Upper lobe of left lung (tissue), 6 donors: Measurements from ENCODE around the gene SEPTIN5. TPM values are rescaled to one million over a fixed set of nuclear protein-coding genes. Genes with fewer than 3 reads are reported as not detected.

Source experiments
- ATAC-seq, 2 donors: fragments of 200-7000 bp; cut with Tn5 transposase; one replicate each; pipeline ENCODE4 v1.9.1; 2022; ENCODE audit warnings: mild to moderate bottlenecking in 2 of 2, moderate library complexity in 2 of 2; ENCODE audit not compliant: low FRiP score in 2 of 2
- DNase-seq, 2 donors: peaks; one replicate each; pipeline ENCODE4 v3.0.0-alpha.2; 2019 to 2020
- H3K27ac ChIP-seq, 4 donors: fragments of 200-600 bp; sonication (generic); one replicate each; pipeline ENCODE4 v1.5.1; 2016 to 2019
- H3K27me3 ChIP-seq, 4 donors: fragments of 200-600 bp; sonication (generic); one replicate each; pipeline ENCODE4 v1.5.1; 2017 to 2019
- H3K36me3 ChIP-seq, 4 donors: fragments of 200-600 bp; sonication (generic); one replicate each; pipeline ENCODE4 v1.5.1; 2016 to 2019
- H3K4me1 ChIP-seq, 4 donors: fragments of 200-600 bp; sonication (generic); one replicate each; pipeline ENCODE4 v1.5.1; 2018 to 2019
- H3K4me3 ChIP-seq, 4 donors: fragments of 200-600 bp; sonication (generic); one replicate each; pipeline ENCODE4 v1.5.1; 2017 to 2019; ENCODE audit warnings: mild to moderate bottlenecking in 2 of 4, moderate library complexity in 1 of 4
- H3K9me3 ChIP-seq, 4 donors: fragments of 200-600 bp; sonication (generic); one replicate each; pipeline ENCODE4 v1.5.1; 2018 to 2019
- CTCF ChIP-seq, 6 experiments: fragments of 450-650 bp in 4 of 6; fragments of 200-600 bp in 2 of 6; sonication (generic) in 2 of 6; IDR thresholded peaks; one replicate each; pipeline ENCODE4 v1.5.1; 2016 to 2019; ENCODE audit warnings: antibody characterized with exemption in 6 of 6
- EP300 ChIP-seq, 4 donors: sonication (generic); formaldehyde crosslinking; IDR thresholded peaks; one replicate each; pipeline ENCODE4 v1.5.1; 2017; ENCODE audit warnings: antibody characterized with exemption in 4 of 4, control low read depth in 2 of 4
- POLR2A ChIP-seq, 4 donors: fragments of 450-650 bp; IDR thresholded peaks; one replicate each; pipeline ENCODE4 v1.5.1; 2016 to 2017; ENCODE audit warnings: antibody characterized with exemption in 4 of 4, mild to moderate bottlenecking in 2 of 4
- POLR2AphosphoS5 ChIP-seq, 2 donors: sonication (generic); formaldehyde crosslinking; IDR thresholded peaks; one replicate each; pipeline ENCODE4 v1.5.1; 2017; ENCODE audit warnings: antibody characterized with exemption in 2 of 2
- WGBS, 2 donors: methylation state at CpG; one replicate each; pipeline ENCODE4 v1.1.5; 2017 to 2018; 5-methylcytosine and 5-hydroxymethylcytosine counted together
- total RNA-seq, 6 donors: library from RNA; depleted of rRNA in 4 of 6; stranded (reverse); fragments of >200 nt in 4 of 6; gene quantifications; one replicate each; pipeline versions ENCODE4 v1.1.0 to v1.2.1, GENCODE V29; 2016 to 2021
- donor health status: DM: no; HTN: no; CAD: no; lungs with moderate emphysema.
- donor health status: DM: no; HTN: yes; CAD: no; lungs with severe emphysema.

SEPTIN5 gene
- total RNA-seq, 6 donors from 2014 or later, result 6.0 to 30.0 (median 17.1) TPM

GRCh38 chr22:19764636-19765476 lies 50.6 kb downstream of the SEPTIN5 start:
- Histone ChIP-seq H3K27ac (no peak overlapping the region), H3K4me3 (peak overlapping the region in 1 of 4 donors; percentile 44), H3K36me3 (no peaks in the 10 kb centered on the region), H3K27me3 (peaks cover 2 to 60% (median 34%) of the 10 kb centered on the region in 4 donors), H3K4me1 (peaks cover 30 to 51% (median 31%) of the 10 kb centered on the region in 4 donors), H3K9me3 (no peaks in the 10 kb centered on the region)
- DNase-seq (peak in 1 of 2 donors; percentile 45), ATAC-seq (no peak)
- TF ChIP-seq POLR2A (IDR thresholded peaks at IDR 0.05), result no peak
- TF ChIP-seq POLR2AphosphoS5 (IDR thresholded peaks at IDR 0.05), result no peak
- TF ChIP-seq CTCF (IDR thresholded peaks at IDR 0.05), result no peak
- no peak for TF ChIP-seq EP300 (IDR thresholded peaks at IDR 0.05)
- 50 to 55% methylated on average over 22 to 25 of the region's 25 CpGs for WGBS, 2 donors

- WGBS, 2 donors, result 21 to 30% methylated on average over 12 to 18 of the region's 83 CpGs
- Histone ChIP-seq H3K27ac (no peak overlapping the region), H3K27me3 (peaks cover 2 to 60% (median 34%) of the 10 kb centered on the region in 4 donors), H3K4me3 (peak overlapping the region in 3 of 4 donors; percentile 36 to 44 (median 44)), H3K4me1 (peaks cover 26 to 47% (median 28%) of the 10 kb centered on the region in 4 donors), H3K36me3 (no peaks in the 10 kb centered on the region), H3K9me3 (no peaks in the 10 kb centered on the region)
- ATAC-seq (peak in 1 of 2 donors; percentile 35), DNase-seq (peak in 1 of 2 donors; percentile 86)
- TF ChIP-seq POLR2AphosphoS5 (IDR thresholded peaks at IDR 0.05) (no peak), CTCF (IDR thresholded peaks at IDR 0.05) (no peak), POLR2A (IDR thresholded peaks at IDR 0.05) (peak in 1 of 4 donors; percentile 24)
These were observed 51.4 kb downstream of the SEPTIN5 start for GRCh38 chr22:19765477-19766239.

GRCh38 chr22:19766240-19766510 lies 51.9 kb downstream of the SEPTIN5 start:
- no peak for TF ChIP-seq CTCF (IDR thresholded peaks at IDR 0.05)
- TF ChIP-seq EP300 (IDR thresholded peaks at IDR 0.05), result no peak
- no peak for TF ChIP-seq POLR2A (IDR thresholded peaks at IDR 0.05)
- TF ChIP-seq POLR2AphosphoS5 (IDR thresholded peaks at IDR 0.05), result no peak
- H3K27ac ChIP-seq, result peak overlapping the region in 1 of 4 donors; percentile 40
- DNase-seq, result peak in 1 of 2 donors; percentile 81
- peaks cover 24 to 44% (median 26%) of the 10 kb centered on the region in 4 donors for H3K4me1 ChIP-seq
- no peaks in the 10 kb centered on the region for H3K36me3 ChIP-seq
- ATAC-seq, result peak in 1 of 2 donors; percentile 3
- H3K27me3 ChIP-seq, result peaks cover 2 to 58% (median 34%) of the 10 kb centered on the region in 4 donors
- H3K9me3 ChIP-seq, result no peaks in the 10 kb centered on the region
- 13 to 20% methylated on average over 3 to 13 of the region's 36 CpGs for WGBS, 2 donors
- H3K4me3 ChIP-seq, result peak overlapping the region in 3 of 4 donors; percentile 36 to 44 (median 44)

GRCh38 chr22:19766511-19767426 lies 52.5 kb downstream of the SEPTIN5 start:
- peak overlapping the region in 3 of 4 donors; percentile 36 to 44 (median 44) for H3K4me3 ChIP-seq
- H3K27ac ChIP-seq, result peak overlapping the region in 1 of 4 donors; percentile 40
- peaks cover 2 to 54% (median 31%) of the 10 kb centered on the region in 4 donors for H3K27me3 ChIP-seq
- no peaks in the 10 kb centered on the region for H3K36me3 ChIP-seq
- ATAC-seq (peak in 1 of 2 donors; percentile 69), DNase-seq (peak; percentile 52 to 91)
- WGBS, 2 donors, result 0 to 17% methylated on average over 6 to 57 of the region's 103 CpGs
- TF ChIP-seq EP300 (IDR thresholded peaks at IDR 0.05), result no peak
- H3K9me3 ChIP-seq, result no peaks in the 10 kb centered on the region
- H3K4me1 ChIP-seq, result peaks cover 21 to 39% (median 24%) of the 10 kb centered on the region in 4 donors
